ENCODE measurements around the gene RSPO1.

DNA sequence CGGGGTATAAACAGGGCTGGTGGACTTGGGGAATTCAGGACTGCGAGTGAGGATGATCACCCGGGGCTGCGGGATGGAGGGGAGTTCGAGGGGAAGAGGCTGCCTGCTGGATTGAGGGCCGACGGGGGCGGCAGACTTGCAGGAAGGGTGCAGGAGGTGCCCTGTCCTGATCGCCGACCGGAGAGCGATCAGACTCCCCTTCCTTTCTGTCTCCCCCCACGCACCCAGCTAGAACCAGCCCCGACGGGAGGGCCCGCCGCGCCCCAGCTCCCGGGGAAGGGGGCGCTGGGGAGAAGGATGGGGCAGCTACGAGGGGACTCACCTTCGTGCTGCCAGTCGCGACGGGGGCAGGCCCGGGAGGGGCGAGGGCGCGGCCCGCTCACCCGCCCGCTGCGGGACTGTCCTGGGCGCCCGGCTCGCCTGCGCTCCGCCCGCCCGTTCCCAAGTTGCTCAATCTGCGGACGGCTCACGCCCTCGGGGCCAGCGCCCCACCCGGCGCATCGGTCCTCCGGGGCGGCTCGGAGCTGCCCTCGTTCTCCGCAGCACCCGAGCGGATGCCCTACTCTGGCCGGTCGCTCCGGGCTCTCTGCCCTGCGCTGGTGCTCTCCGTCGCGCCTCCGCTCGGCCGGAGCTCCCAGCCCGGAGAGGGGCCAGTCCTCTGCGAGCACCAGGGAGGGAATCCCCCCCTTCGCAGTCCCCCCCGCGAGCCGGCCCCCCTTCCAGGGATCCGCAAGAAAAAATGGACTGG lies at the start of gene RSPO1:
- TF ChIP-seq CTCF (IDR thresholded peaks at IDR 0.05) (no peak), POLR2A (IDR thresholded peaks at IDR 0.05) (no peak), EP300 (IDR thresholded peaks at IDR 0.05) (no peak)

All from ovary (tissue), 3 donors.